IMR-90 (cell line): ENCODE data around the gene ITPRID1. TPM values are rescaled to one million over a fixed set of nuclear protein-coding genes. Genes with fewer than 3 reads are reported as not detected.

Source experiments
- ATAC-seq: fragments of 200-7000 bp; cut with Tn5 transposase; 2 replicates; pipeline ENCODE4 v1.9.1; 2020; ENCODE audit warnings: low read depth, mild to moderate bottlenecking, moderate library complexity
- BruUV-seq: library from RNA; stranded (reverse); fragments of 400-500 nt; replicated peaks from 2 replicates; lab custom pipeline; 2021; lab: Mats Ljungman, UMichigan
- CTCF ChIA-PET: fragments of 300-600 bp; formaldehyde crosslinking; extraction: SDS; loops from one replicate; lab custom pipeline; 2021; ENCODE audit warnings: antibody characterized with exemption; lab: Yijun Ruan, JAX
- POLR2A ChIA-PET: fragments of 300-600 bp; sonication (Branson Sonifier 250); formaldehyde crosslinking; loops from one replicate; lab custom pipeline; 2022; ENCODE audit warnings: antibody characterized with exemption; ENCODE audit not compliant: unreplicated experiment; lab: Charles Lee
- DNase-seq: peaks from one replicate; pipeline ENCODE4 v3.0.0; 2013
- H2AFZ ChIP-seq: replicated peaks from 2 replicates; pipeline ENCODE3; 2013; ENCODE audit warnings: low read length, mild to moderate bottlenecking; ENCODE audit not compliant: poor library complexity
- H2AK5ac ChIP-seq: 2 replicates; pipeline ENCODE4 v1.6.1; 2013; ENCODE audit warnings: low read depth, low read length, inconsistent platforms
- H2AK9ac ChIP-seq: replicated peaks from 2 replicates; pipeline ENCODE3; 2013; ENCODE audit warnings: mild to moderate bottlenecking, low read depth, low read length, moderate library complexity; ENCODE audit not compliant: poor library complexity
- H2BK120ac ChIP-seq: 2 replicates; pipeline ENCODE4 v1.6.1; 2013; ENCODE audit warnings: low read depth, low read length, inconsistent platforms
- H2BK15ac ChIP-seq: 3 replicates; pipeline ENCODE4 v1.6.1; 2013; ENCODE audit warnings: low read depth, low read length, inconsistent platforms
- H2BK20ac ChIP-seq: 2 replicates; pipeline ENCODE4 v1.6.1; 2013; ENCODE audit warnings: low read depth, mild to moderate bottlenecking, inconsistent platforms, low read length, moderate library complexity
- H2BK5ac ChIP-seq: 2 replicates; pipeline ENCODE4 v1.6.1; 2013; ENCODE audit warnings: mild to moderate bottlenecking, low read depth, low read length, inconsistent platforms; ENCODE audit not compliant: poor library complexity, severe bottlenecking
- H3K14ac ChIP-seq: replicated peaks from 2 replicates; pipeline ENCODE4 v1.6.1; 2013; ENCODE audit warnings: low read depth, low read length, inconsistent platforms
- H3K18ac ChIP-seq: 2 replicates; pipeline ENCODE4 v1.6.1; 2013; ENCODE audit warnings: low read depth, low read length, control low read depth
- H3K23ac ChIP-seq: 2 replicates; pipeline ENCODE4 v1.6.1; 2013; ENCODE audit warnings: low read depth, low read length, inconsistent platforms
- H3K27ac ChIP-seq: 2 replicates; pipeline ENCODE4 v1.5.1; 2013; ENCODE audit warnings: mild to moderate bottlenecking, control low read depth, low read length; ENCODE audit not compliant: insufficient read depth
- H3K27me3 ChIP-seq: 2 replicates; pipeline ENCODE4 v1.6.1; 2013; ENCODE audit warnings: low read length; ENCODE audit not compliant: control insufficient read depth, insufficient read depth
- H3K36me3 ChIP-seq: 2 replicates; pipeline ENCODE4 v1.6.1; 2013; ENCODE audit warnings: low read length, mixed read lengths; ENCODE audit not compliant: control insufficient read depth, insufficient read depth
- H3K4ac ChIP-seq: 2 replicates; pipeline ENCODE4 v1.6.1; 2013; ENCODE audit warnings: low read depth, low read length, inconsistent platforms
- H3K4me1 ChIP-seq: 2 replicates; pipeline ENCODE4 v1.6.1; 2013; ENCODE audit warnings: low read length, mixed read lengths; ENCODE audit not compliant: control insufficient read depth, insufficient read depth
- H3K4me2 ChIP-seq: 2 replicates; pipeline ENCODE4 v1.6.1; 2013; ENCODE audit warnings: low read depth, mild to moderate bottlenecking, control low read depth, low read length, moderate library complexity
- H3K4me3 ChIP-seq: 2 replicates; pipeline ENCODE4 v1.5.1; 2013; ENCODE audit warnings: low read depth, mild to moderate bottlenecking, control low read depth, low read length, moderate library complexity; ENCODE audit not compliant: insufficient read depth
- H3K56ac ChIP-seq: 2 replicates; pipeline ENCODE4 v1.6.1; 2013; ENCODE audit warnings: low read length, inconsistent platforms; ENCODE audit not compliant: insufficient read depth; ENCODE audit errors: extremely low read depth
- H3K79me1 ChIP-seq, 2 experiments: 2 replicates each; pipeline ENCODE4 v1.6.1; 2013; ENCODE audit warnings: low read length in 2 of 2, inconsistent platforms in 1 of 2, low read depth in 1 of 2
- H3K9ac ChIP-seq: 2 replicates; pipeline ENCODE4 v1.6.1; 2013; ENCODE audit warnings: low read depth, low read length, control low read depth
- H3K9me1 ChIP-seq: 2 replicates; pipeline ENCODE4 v1.6.1; 2013; ENCODE audit warnings: low read length, inconsistent platforms; ENCODE audit not compliant: insufficient read depth
- H3K9me3 ChIP-seq: 2 replicates; pipeline ENCODE4 v1.6.1; 2013; ENCODE audit warnings: low read length; ENCODE audit not compliant: control insufficient read depth, insufficient read depth
- H4K20me1 ChIP-seq: 2 replicates; pipeline ENCODE4 v1.6.1; 2013; ENCODE audit warnings: low read length, inconsistent platforms; ENCODE audit not compliant: insufficient read depth
- H4K5ac ChIP-seq: 2 replicates; pipeline ENCODE4 v1.6.1; 2013; ENCODE audit warnings: mild to moderate bottlenecking, low read depth, low read length, control low read depth
- H4K8ac ChIP-seq, 2 experiments: 2 replicates each; pipeline ENCODE4 v1.6.1; 2013; ENCODE audit warnings: low read depth in 2 of 2, low read length in 2 of 2, control low read depth in 1 of 2, inconsistent platforms in 1 of 2
- H4K91ac ChIP-seq: 2 replicates; pipeline ENCODE4 v1.6.1; 2013; ENCODE audit warnings: low read depth, low read length, inconsistent platforms; ENCODE audit not compliant: insufficient read depth
- CTCF ChIP-seq: conservative IDR thresholded peaks from 2 replicates; pipeline ENCODE4 v1.5.1; 2012; ENCODE audit warnings: mild to moderate bottlenecking, low read depth, low read length, improper control_type of control experiment
- ELK1 ChIP-seq: fragments of 150-350 bp; IDR thresholded peaks from 2 replicates; pipeline ENCODE4 v1.6.1; 2016; ENCODE audit warnings: low read depth, mild to moderate bottlenecking, low read length, moderate library complexity, borderline replicate concordance
- MAFK ChIP-seq: IDR thresholded peaks from 2 replicates; pipeline ENCODE4 v1.6.1; 2012; ENCODE audit warnings: low read depth, low read length, improper control_type of control experiment
- MAZ ChIP-seq: IDR thresholded peaks from 2 replicates; pipeline ENCODE4 v1.6.1; 2012; ENCODE audit warnings: low read depth, mild to moderate bottlenecking, low read length, improper control_type of control experiment, moderate library complexity, borderline replicate concordance
- MXI1 ChIP-seq: IDR thresholded peaks from 2 replicates; pipeline ENCODE4 v1.6.1; 2012; ENCODE audit warnings: low read depth, mild to moderate bottlenecking, low read length, moderate library complexity, borderline replicate concordance
- RAD21 ChIP-seq: IDR thresholded peaks from 2 replicates; pipeline ENCODE4 v1.6.1; 2012; ENCODE audit warnings: low read length, improper control_type of control experiment
- RFX5 ChIP-seq: IDR thresholded peaks from 2 replicates; pipeline ENCODE4 v1.8.0; 2012; ENCODE audit warnings: low read depth, mild to moderate bottlenecking, low read length, moderate library complexity
- USF2 ChIP-seq: fragments of 150-350 bp; IDR thresholded peaks from 2 replicates; pipeline ENCODE4 v1.6.1; 2017; ENCODE audit warnings: mild to moderate bottlenecking, antibody characterized with exemption, low read length, low read depth
- WGBS, 2 experiments: methylation state at CpG; one replicate each; pipeline versions ENCODE4 v1.1.5 to v1.1.7; 2013; ENCODE audit warnings: missing lambda C conversion rate in 2 of 2; ENCODE audit not compliant: insufficient read length in 1 of 2; ENCODE audit errors: extremely low coverage in 2 of 2; 5-methylcytosine and 5-hydroxymethylcytosine counted together
- dilution Hi-C: fragments of 300-500 bp; cut with HindIII; formaldehyde crosslinking; loops from one replicate; pipeline ENCODE4 v1.14.3; 2018; ENCODE audit warnings: low sequenced_read_pairs; ENCODE audit not compliant: unreplicated experiment
- in situ Hi-C: fragments of 300-500 bp; cut with MboI; formaldehyde crosslinking; loops from 3 replicates; pipeline ENCODE4 v1.14.3; 2019; ENCODE audit warnings: low sequenced_read_pairs, inconsistent platforms, mixed read lengths
- intact Hi-C: fragments of 100-400 bp; cut with micrococcal nuclease; formaldehyde crosslinking; loops from 2 replicates; pipeline ENCODE4 v1.10.0; 2022
- polyA plus RNA-seq, 3 experiments: library from polyadenylated mRNA; depleted of rRNA; stranded (reverse); fragments of >200 nt; gene quantifications; 2 replicates each; pipeline ENCODE4 v1.2.3, GENCODE V29; 2012; ENCODE audit warnings: low replicate concordance in 1 of 3
- total RNA-seq: library from RNA; depleted of rRNA; stranded (reverse); fragments of >200 nt; gene quantifications from 2 replicates; pipeline ENCODE4 v1.2.3, GENCODE V29; 2012

The ITPRID1 gene
- total and polyA plus RNA-seq, 2 of the 4 experiments (the other 2 are of a cell fraction): not detected

DNA sequence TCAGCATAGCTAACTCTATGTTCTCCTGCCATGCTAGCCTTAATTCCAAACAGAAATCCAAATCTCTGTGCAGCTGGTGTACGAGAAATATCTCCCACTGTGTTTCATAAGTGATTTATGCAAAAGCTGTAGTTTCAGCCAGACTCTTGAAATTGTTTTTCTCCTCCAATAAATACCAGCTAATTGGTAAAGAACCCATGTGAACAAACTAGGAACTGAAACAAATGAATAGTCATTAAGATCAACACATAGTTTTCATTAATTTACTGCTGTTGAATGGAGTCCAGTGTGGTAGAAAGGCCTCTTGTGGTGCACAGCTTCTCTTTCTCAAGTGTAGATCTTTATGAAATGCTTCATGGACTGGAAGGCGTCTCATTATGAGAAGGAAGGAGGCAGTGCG is 191.5 kb downstream of the ITPRID1 start:
- intact Hi-C loops: no loop called here
- CTCF ChIA-PET: no interaction called here
- no peak overlapping the region for H3K14ac ChIP-seq
- ATAC-seq: no peak
- H2AK9ac ChIP-seq: no peak overlapping the region
- TF ChIP-seq RAD21: no peak
- no peak for TF ChIP-seq ELK1
- no peak for TF ChIP-seq MAFK
- TF ChIP-seq USF2: no peak
- TF ChIP-seq MAZ: no peak
- TF ChIP-seq CTCF: no peak
- TF ChIP-seq MXI1: no peak
- TF ChIP-seq RFX5: no peak
- no peak overlapping the region for H2AFZ ChIP-seq
- DNase-seq: no peak
- H3K79me1 ChIP-seq: no peaks in the 10 kb centered on the region
- H2BK120ac ChIP-seq: no peak overlapping the region
- POLR2A ChIA-PET: no interaction called here
- H3K9me3 ChIP-seq: no peaks in the 10 kb centered on the region
- H4K20me1 ChIP-seq: no peaks in the 10 kb centered on the region
- H4K91ac ChIP-seq: no peak overlapping the region
- H3K9me1 ChIP-seq: no peaks in the 10 kb centered on the region
- H3K27ac ChIP-seq: no peak overlapping the region
- no peak overlapping the region for H3K4me2 ChIP-seq
- H2BK5ac ChIP-seq: no peak overlapping the region
- BruUV-seq: no TSS peak
- no peaks in the 10 kb centered on the region for H3K4me1 ChIP-seq
- no peaks in the 10 kb centered on the region for H3K27me3 ChIP-seq
- no peak overlapping the region for H3K56ac ChIP-seq
- WGBS, 2 experiments: no CpG with 5 or more reads among the region's 3 CpGs
- no peak overlapping the region for H3K4ac ChIP-seq
- no peak overlapping the region for H3K9ac ChIP-seq
- H3K4me3 ChIP-seq: no peak overlapping the region
- no peak overlapping the region for H4K8ac ChIP-seq
- no peak overlapping the region for H2BK20ac ChIP-seq
- H3K36me3 ChIP-seq: no peaks in the 10 kb centered on the region
- in situ Hi-C loops: no loop called here
- dilution Hi-C loops: no loop called here
- no peak overlapping the region for H2AK5ac ChIP-seq
- H3K18ac ChIP-seq: no peak overlapping the region
- H2BK15ac ChIP-seq: no peak overlapping the region
- no peak overlapping the region for H4K5ac ChIP-seq
- no peak overlapping the region for H3K23ac ChIP-seq
